Ovary (tissue), 3 donors: ENCODE results near the gene HEPACAM2.

Source experiments
- CTCF ChIP-seq, 3 donors: fragments of 450-650 bp in 2 of 3; fragments of 200-600 bp in 1 of 3; IDR thresholded peaks; one replicate each; pipeline versions ENCODE4 v1.5.1 to v1.8.0; 2016 to 2022; ENCODE audit warnings: antibody characterized with exemption in 3 of 3, mild to moderate bottlenecking in 1 of 3
- EP300 ChIP-seq: sonication (generic); formaldehyde crosslinking; IDR thresholded peaks from one replicate; pipeline ENCODE4 v1.6.1; 2017; ENCODE audit warnings: antibody characterized with exemption
- donor health status: DM: no; HTN: no; CAD: no.

- no peak for TF ChIP-seq CTCF (IDR thresholded peaks at IDR 0.05)
- no peak for TF ChIP-seq EP300
Measured at GRCh38 chr7:93265220-93265619, 39.0 kb upstream of the HEPACAM2 start.
